SK-N-SH treated with all-trans-retinoic acid at 6 μM for 48 hours (cell line): Measurements from ENCODE around the gene OR13A1.
"Not testable (repeated sequence)": the region's sequence is repeated elsewhere in the genome, so short reads cannot be mapped to it uniquely, and the experiment has no call there.

ENCODE experiments used
- ATAC-seq: fragments of 200-7000 bp; cut with Tn5 transposase; 3 replicates; pipeline ENCODE4 v1.9.1; 2020; ENCODE audit warnings: mild to moderate bottlenecking, moderate library complexity
- ARNTL ChIP-seq: fragments of 450-650 bp; formaldehyde crosslinking; IDR thresholded peaks from 2 replicates; pipeline ENCODE4 v1.5.0; 2020; ENCODE audit warnings: low read depth, mild to moderate bottlenecking, moderate library complexity, borderline replicate concordance
- BACH2 ChIP-seq: fragments of 250-450 bp; sonication (Bioruptor Pico); IDR thresholded peaks from 2 replicates; pipeline ENCODE4 v1.9.0; 2021; ENCODE audit warnings: mild to moderate bottlenecking, borderline replicate concordance
- CSDC2 ChIP-seq: fragments of 250-450 bp; sonication (Bioruptor Pico); IDR thresholded peaks from 2 replicates; pipeline ENCODE4 v1.5.0; 2020; ENCODE audit warnings: mild to moderate bottlenecking, moderate library complexity
- ESRRG ChIP-seq: fragments of 250-450 bp; sonication (Bioruptor Pico); IDR thresholded peaks from 2 replicates; pipeline ENCODE4 v1.6.1; 2021; ENCODE audit warnings: mild to moderate bottlenecking
- GLIS3 ChIP-seq: fragments of 250-450 bp; sonication (Bioruptor Pico); IDR thresholded peaks from 2 replicates; pipeline ENCODE4 v1.5.0; 2020; ENCODE audit warnings: mild to moderate bottlenecking, moderate library complexity
- OSR1 ChIP-seq: fragments of 250-450 bp; sonication (Bioruptor Pico); IDR thresholded peaks from 2 replicates; pipeline ENCODE4 v1.8.0; 2022; ENCODE audit warnings: moderate library complexity, mild to moderate bottlenecking, inconsistent platforms
- PPARA ChIP-seq: fragments of 250-450 bp; sonication (Bioruptor Pico); IDR thresholded peaks from 2 replicates; pipeline ENCODE4 v1.5.0; 2020; ENCODE audit warnings: mild to moderate bottlenecking, borderline replicate concordance
- RARB ChIP-seq: fragments of 250-450 bp; sonication (Bioruptor Pico); IDR thresholded peaks from 2 replicates; pipeline ENCODE4 v1.8.0; 2021; ENCODE audit warnings: mild to moderate bottlenecking, moderate library complexity
- SNAI2 ChIP-seq: fragments of 250-450 bp; sonication (Bioruptor Pico); IDR thresholded peaks from 2 replicates; pipeline ENCODE4 v1.5.0; 2020; ENCODE audit warnings: mild to moderate bottlenecking, moderate library complexity
- TCF4 ChIP-seq: fragments of 250-450 bp; sonication (Bioruptor Pico); IDR thresholded peaks from 2 replicates; pipeline ENCODE4 v1.8.0; 2021; ENCODE audit warnings: mild to moderate bottlenecking, moderate library complexity, borderline replicate concordance
- TOX ChIP-seq: fragments of 250-450 bp; sonication (Bioruptor Pico); IDR thresholded peaks from 2 replicates; pipeline ENCODE4 v1.8.0; 2021; ENCODE audit warnings: mild to moderate bottlenecking, moderate library complexity, borderline replicate concordance
- ZC3H10 ChIP-seq: fragments of 250-450 bp; sonication (Bioruptor Pico); IDR thresholded peaks from 2 replicates; pipeline ENCODE4 v1.5.1; 2021; ENCODE audit warnings: mild to moderate bottlenecking, moderate library complexity
- ZFP3 ChIP-seq: fragments of 250-450 bp; sonication (Bioruptor Pico); IDR thresholded peaks from 2 replicates; pipeline ENCODE4 v1.5.0; 2020; ENCODE audit warnings: mild to moderate bottlenecking, moderate library complexity
- ZFP30 ChIP-seq: fragments of 450-650 bp; formaldehyde crosslinking; IDR thresholded peaks from 2 replicates; pipeline ENCODE4 v1.5.0; 2022; ENCODE audit warnings: mild to moderate bottlenecking, moderate library complexity
- ZNF565 ChIP-seq: fragments of 450-650 bp; formaldehyde crosslinking; conservative IDR thresholded peaks from 2 replicates; pipeline ENCODE4 v1.5.0; 2020; ENCODE audit warnings: low read depth, mild to moderate bottlenecking, moderate library complexity
- ZNF70 ChIP-seq: fragments of 450-650 bp; formaldehyde crosslinking; IDR thresholded peaks from 2 replicates; pipeline ENCODE4 v1.5.0; 2020; ENCODE audit warnings: mild to moderate bottlenecking, moderate library complexity
- ZNF8 ChIP-seq: fragments of 450-650 bp; formaldehyde crosslinking; IDR thresholded peaks from 2 replicates; pipeline ENCODE4 v1.5.0; 2020; ENCODE audit warnings: mild to moderate bottlenecking, moderate library complexity
- TF ChIP-seq, protein P1 (sequence below): fragments of 250-450 bp; sonication (Bioruptor Pico); IDR thresholded peaks from 2 replicates; pipeline ENCODE4 v1.8.0; 2020; ENCODE audit warnings: mild to moderate bottlenecking, moderate library complexity, borderline replicate concordance
- TF ChIP-seq, protein P2 (sequence below): fragments of 250-450 bp; sonication (Bioruptor Pico); IDR thresholded peaks from 2 replicates; pipeline ENCODE4 v1.5.1; 2021; ENCODE audit warnings: mild to moderate bottlenecking, moderate library complexity
- TF ChIP-seq, protein P3 (sequence below): fragments of 250-450 bp; sonication (Bioruptor Pico); IDR thresholded peaks from 2 replicates; pipeline ENCODE4 v1.8.0; 2021; ENCODE audit warnings: low read depth, mild to moderate bottlenecking, moderate library complexity, borderline replicate concordance

Gene OR13A1

DNA sequence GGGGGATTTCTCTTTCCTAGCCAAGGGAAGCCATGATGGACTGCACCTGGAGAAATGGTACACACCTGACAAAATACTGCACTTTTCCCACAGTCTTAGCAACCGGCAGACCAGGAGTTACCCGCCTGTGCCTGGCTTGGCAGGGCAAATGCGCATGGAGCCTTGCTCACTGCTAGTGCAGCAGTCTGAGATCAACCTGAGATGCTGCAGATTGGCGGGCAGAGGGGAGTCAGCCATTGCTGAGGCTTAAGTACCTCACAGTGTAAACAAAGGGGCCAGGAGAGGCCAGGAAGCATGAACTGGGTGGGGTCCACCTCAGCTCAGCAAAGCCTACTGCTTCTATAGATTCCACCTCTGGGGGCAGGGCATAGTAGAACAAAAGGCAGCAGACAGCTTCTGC, 49.4 kb downstream of the OR13A1 start:
- ATAC-seq = no peak
- TF ChIP-seq ZFP3 (CRISPR knock-in tag) (no peak), ZFP30 (CRISPR knock-in tag) (no peak), RARB (CRISPR knock-in tag) (no peak), OSR1 (CRISPR knock-in tag) (no peak), ZC3H10 (CRISPR knock-in tag) (no peak), ARNTL (CRISPR knock-in tag) (no peak), CSDC2 (CRISPR knock-in tag) (no peak)
- TF ChIP-seq, protein P1, sequence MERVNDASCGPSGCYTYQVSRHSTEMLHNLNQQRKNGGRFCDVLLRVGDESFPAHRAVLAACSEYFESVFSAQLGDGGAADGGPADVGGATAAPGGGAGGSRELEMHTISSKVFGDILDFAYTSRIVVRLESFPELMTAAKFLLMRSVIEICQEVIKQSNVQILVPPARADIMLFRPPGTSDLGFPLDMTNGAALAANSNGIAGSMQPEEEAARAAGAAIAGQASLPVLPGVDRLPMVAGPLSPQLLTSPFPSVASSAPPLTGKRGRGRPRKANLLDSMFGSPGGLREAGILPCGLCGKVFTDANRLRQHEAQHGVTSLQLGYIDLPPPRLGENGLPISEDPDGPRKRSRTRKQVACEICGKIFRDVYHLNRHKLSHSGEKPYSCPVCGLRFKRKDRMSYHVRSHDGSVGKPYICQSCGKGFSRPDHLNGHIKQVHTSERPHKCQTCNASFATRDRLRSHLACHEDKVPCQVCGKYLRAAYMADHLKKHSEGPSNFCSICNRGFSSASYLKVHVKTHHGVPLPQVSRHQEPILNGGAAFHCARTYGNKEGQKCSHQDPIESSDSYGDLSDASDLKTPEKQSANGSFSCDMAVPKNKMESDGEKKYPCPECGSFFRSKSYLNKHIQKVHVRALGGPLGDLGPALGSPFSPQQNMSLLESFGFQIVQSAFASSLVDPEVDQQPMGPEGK (CRISPR knock-in tag) = no peak

DNA sequence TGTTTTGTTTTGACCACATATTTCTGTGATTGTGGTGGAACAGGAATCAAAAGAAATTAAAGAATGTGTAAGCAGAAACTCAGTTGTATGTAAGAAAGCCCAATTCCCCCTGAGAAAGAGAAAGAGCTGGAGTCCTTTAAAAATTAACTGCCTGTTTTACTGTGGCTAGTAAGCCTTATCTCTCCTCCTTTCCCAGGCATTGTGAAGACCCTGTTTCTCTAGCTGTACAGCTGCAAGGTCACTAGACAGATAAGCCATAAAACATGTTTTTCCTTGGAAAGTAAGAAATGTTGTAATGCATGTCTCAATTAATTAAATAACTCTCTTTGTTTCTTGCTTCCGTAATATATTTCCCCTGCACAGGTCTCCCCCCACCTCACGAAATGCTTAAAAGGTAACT, 53.5 kb downstream of the OR13A1 start:
- ATAC-seq = no peak
- TF ChIP-seq TOX (CRISPR knock-in tag) = no peak
- no peak for TF ChIP-seq BACH2
- TF ChIP-seq GLIS3 (CRISPR knock-in tag) = no peak
- no peak for TF ChIP-seq ZNF8 (CRISPR knock-in tag)
- no peak for TF ChIP-seq SNAI2 (CRISPR knock-in tag)
- no peak for TF ChIP-seq TCF4
- TF ChIP-seq, protein P2, sequence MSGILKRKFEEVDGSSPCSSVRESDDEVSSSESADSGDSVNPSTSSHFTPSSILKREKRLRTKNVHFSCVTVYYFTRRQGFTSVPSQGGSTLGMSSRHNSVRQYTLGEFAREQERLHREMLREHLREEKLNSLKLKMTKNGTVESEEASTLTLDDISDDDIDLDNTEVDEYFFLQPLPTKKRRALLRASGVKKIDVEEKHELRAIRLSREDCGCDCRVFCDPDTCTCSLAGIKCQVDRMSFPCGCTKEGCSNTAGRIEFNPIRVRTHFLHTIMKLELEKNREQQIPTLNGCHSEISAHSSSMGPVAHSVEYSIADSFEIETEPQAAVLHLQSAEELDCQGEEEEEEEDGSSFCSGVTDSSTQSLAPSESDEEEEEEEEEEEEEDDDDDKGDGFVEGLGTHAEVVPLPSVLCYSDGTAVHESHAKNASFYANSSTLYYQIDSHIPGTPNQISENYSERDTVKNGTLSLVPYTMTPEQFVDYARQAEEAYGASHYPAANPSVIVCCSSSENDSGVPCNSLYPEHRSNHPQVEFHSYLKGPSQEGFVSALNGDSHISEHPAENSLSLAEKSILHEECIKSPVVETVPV (CRISPR knock-in tag) = no peak
- TF ChIP-seq ZC3H10 (CRISPR knock-in tag) = no peak
- TF ChIP-seq ARNTL (CRISPR knock-in tag) = no peak
- no peak for TF ChIP-seq RARB (CRISPR knock-in tag)
- TF ChIP-seq PPARA (CRISPR knock-in tag) = no peak
- TF ChIP-seq ZFP3 (CRISPR knock-in tag) = no peak

DNA sequence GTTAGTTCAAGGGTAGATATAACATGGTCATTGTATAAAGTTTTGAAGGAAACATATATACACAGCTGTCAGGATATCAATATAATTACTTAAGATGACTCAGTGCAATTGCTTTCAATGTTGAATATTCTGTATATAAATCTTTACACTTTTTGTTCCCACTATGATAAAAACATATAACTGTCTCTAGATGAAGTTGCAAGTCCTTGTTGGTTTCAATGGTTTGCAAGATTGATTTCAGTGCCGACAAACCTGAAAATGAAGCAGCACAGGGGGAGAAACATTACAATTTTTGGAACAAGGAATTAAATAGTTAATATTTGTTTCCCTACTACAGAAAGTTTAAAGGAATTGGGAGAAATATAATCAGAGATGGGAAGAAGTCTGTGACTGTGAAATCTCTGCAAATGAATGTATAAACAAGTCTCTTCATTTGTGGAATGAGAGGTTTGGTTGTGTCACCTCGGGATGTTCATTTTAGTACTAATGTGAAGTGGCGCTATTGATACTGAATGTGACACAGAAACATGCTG, 54.1 kb downstream of the OR13A1 start:
- TF ChIP-seq ZNF70 (CRISPR knock-in tag) = no peak
- TF ChIP-seq, protein P1 (CRISPR knock-in tag) = no peak
- no peak for TF ChIP-seq PPARA (CRISPR knock-in tag)
- no peak for TF ChIP-seq ZC3H10 (CRISPR knock-in tag)
- no peak for TF ChIP-seq ZNF565 (CRISPR knock-in tag)
- TF ChIP-seq, all 23 proteins: peak for 0
- no peak for ATAC-seq

DNA sequence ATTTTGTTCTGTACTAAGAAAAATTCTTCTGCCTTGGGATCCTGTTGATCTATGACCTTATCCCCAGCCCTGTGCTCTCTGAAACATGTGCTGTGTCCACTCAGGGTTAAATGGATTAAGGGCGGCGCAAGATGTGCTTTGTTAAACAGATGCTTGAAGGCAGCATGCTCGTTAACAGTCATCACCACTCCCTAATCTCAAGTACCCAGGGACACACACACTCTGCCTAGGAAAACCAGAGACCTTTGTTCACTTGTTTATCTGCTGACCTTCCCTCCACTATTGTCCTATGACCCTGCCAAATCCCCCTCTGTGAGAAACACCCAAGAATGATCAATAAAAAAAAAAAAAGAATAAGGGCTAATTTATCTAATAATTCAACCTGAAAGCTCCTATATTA, 54.8 kb downstream of the OR13A1 start:
- ATAC-seq = not testable (repeated sequence)

DNA sequence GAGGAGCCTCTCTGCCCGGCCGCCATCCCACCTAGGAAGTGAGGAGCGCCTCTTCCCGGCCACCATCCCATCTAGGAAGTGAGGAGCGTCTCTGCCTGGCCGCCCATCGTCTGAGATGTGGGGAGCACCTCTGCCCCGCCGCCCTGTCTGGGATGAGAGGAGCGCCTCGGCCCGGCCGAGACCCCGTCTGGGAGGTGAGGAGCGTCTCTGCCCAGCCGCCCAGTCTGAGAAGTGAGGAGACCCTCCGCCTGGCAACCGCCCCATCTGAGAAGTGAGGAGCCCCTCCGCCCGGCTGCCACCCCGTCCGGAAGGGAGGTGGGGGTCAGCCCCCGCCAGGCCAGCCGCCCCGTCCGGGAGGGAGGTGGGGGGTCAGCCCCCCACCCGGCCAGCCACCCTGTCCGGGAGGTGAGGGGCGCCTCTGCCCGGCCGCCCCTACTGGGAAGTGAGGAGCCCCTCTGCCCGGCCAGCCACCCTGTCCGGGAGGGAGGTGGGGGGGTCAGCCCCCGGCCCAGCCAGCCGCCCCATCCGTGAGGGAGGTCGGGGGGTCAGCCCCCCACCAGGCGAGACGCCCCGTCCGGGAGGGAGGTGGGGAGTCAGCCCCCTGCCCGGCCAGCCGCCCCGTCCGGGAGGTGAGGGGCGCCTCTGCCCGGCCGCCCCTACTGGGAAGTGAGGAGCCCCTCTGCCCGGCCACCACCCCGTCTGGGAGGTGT, 55.5 kb downstream of the OR13A1 start:
- not testable (repeated sequence) for ATAC-seq

DNA sequence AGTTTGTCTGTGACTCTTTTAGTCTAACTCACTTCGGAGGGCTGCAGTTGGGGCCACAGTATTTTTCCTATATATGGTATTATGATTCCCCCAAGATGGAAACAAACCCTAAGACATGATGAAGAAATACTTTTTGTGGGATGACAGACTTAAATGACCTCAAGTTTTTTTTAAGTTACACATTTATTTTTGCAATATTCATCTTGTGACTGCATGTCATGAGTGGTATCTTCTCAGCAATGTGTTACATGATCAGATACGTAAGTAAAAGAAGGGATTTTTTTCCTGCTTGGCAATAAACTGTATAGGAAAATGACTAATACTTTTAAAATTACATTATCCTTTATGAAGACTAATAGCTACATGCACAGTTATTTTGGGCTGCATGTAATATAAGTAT, 57.8 kb downstream of the OR13A1 start:
- ATAC-seq = no peak
- TF ChIP-seq OSR1 (CRISPR knock-in tag) = no peak
- TF ChIP-seq TCF4 = no peak
- no peak for TF ChIP-seq ARNTL (CRISPR knock-in tag)
- TF ChIP-seq ZC3H10 (CRISPR knock-in tag) = no peak
- TF ChIP-seq, protein P2 (CRISPR knock-in tag) = no peak
- no peak for TF ChIP-seq RARB (CRISPR knock-in tag)
- no peak for TF ChIP-seq GLIS3 (CRISPR knock-in tag)
- TF ChIP-seq BACH2 = no peak
- TF ChIP-seq ZFP30 (CRISPR knock-in tag) = no peak
- TF ChIP-seq, protein P1 (CRISPR knock-in tag) = no peak
- no peak for TF ChIP-seq TOX (CRISPR knock-in tag)
- TF ChIP-seq ZFP3 (CRISPR knock-in tag) = no peak
- no peak for TF ChIP-seq PPARA (CRISPR knock-in tag)
- no peak for TF ChIP-seq ESRRG
- no peak for TF ChIP-seq ZNF565 (CRISPR knock-in tag)
- TF ChIP-seq, protein P3, sequence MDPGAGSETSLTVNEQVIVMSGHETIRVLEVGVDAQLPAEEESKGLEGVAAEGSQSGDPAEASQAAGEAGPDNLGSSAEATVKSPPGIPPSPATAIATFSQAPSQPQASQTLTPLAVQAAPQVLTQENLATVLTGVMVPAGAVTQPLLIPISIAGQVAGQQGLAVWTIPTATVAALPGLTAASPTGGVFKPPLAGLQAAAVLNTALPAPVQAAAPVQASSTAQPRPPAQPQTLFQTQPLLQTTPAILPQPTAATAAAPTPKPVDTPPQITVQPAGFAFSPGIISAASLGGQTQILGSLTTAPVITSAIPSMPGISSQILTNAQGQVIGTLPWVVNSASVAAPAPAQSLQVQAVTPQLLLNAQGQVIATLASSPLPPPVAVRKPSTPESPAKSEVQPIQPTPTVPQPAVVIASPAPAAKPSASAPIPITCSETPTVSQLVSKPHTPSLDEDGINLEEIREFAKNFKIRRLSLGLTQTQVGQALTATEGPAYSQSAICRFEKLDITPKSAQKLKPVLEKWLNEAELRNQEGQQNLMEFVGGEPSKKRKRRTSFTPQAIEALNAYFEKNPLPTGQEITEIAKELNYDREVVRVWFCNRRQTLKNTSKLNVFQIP (CRISPR knock-in tag) = no peak
